GM18907 (cell line): ENCODE data around the gene CA10.
A peak's percentile ranks its signal among the peaks of the same experiment; 100 is the strongest.

Experiments used
- ATAC-seq: cut with Tn5 transposase; IDR thresholded peaks from one replicate; pipeline ENCODE4 v1.9.1; 2021; ENCODE audit warnings: mild to moderate bottlenecking, moderate library complexity; ENCODE audit not compliant: unreplicated experiment

Gene CA10

GRCh38 chr17:51778842-51779241 is 379.7 kb downstream of the CA10 start:
- ATAC-seq: no peak

GRCh38 chr17:51770027-51770759 is 388.3 kb downstream of the CA10 start:
- no peak for ATAC-seq

GRCh38 chr17:51769231-51769630 is 389.3 kb downstream of the CA10 start:
- no peak for ATAC-seq

- no peak for ATAC-seq
Observed at GRCh38 chr17:51768706-51769105, 389.8 kb downstream of the CA10 start.

- ATAC-seq: no peak
Observed at GRCh38 chr17:51767287-51767686, 391.2 kb downstream of the CA10 start.

- ATAC-seq: no peak
Observed at GRCh38 chr17:51765282-51766135, 393.0 kb downstream of the CA10 start.

- ATAC-seq: peak; percentile 97
Observed at GRCh38 chr17:51764387-51764971, 394.0 kb downstream of the CA10 start.

GRCh38 chr17:51763058-51763457 is 395.5 kb downstream of the CA10 start:
- ATAC-seq: no peak

GRCh38 chr17:51761105-51761504 is 397.4 kb downstream of the CA10 start:
- ATAC-seq: no peak

GRCh38 chr17:51759260-51759659 is 399.3 kb downstream of the CA10 start:
- no peak for ATAC-seq

- no peak for ATAC-seq
Observed at GRCh38 chr17:51751072-51751471, 407.4 kb downstream of the CA10 start.

GRCh38 chr17:51748749-51749604 is 409.5 kb downstream of the CA10 start:
- ATAC-seq: no peak

GRCh38 chr17:51746421-51746820 is 412.1 kb downstream of the CA10 start:
- no peak for ATAC-seq

- ATAC-seq: no peak
Observed at GRCh38 chr17:51745993-51746392, 412.5 kb downstream of the CA10 start.

- no peak for ATAC-seq
Observed at GRCh38 chr17:51743477-51743876, 415.0 kb downstream of the CA10 start.

- no peak for ATAC-seq
Observed at GRCh38 chr17:51742571-51742970, 415.9 kb downstream of the CA10 start.

GRCh38 chr17:51741458-51741857 is 417.1 kb downstream of the CA10 start:
- ATAC-seq: no peak

- no peak for ATAC-seq
Observed at GRCh38 chr17:51740531-51740930, 418.0 kb downstream of the CA10 start.

- ATAC-seq: no peak
Observed at GRCh38 chr17:51739245-51739886, 419.1 kb downstream of the CA10 start.

GRCh38 chr17:51736356-51736755 is 422.2 kb downstream of the CA10 start:
- ATAC-seq: no peak
